ENCODE results near the gene UNC79.
"Not testable (repeated sequence)": the region's sequence is repeated elsewhere in the genome, so short reads cannot be mapped to it uniquely, and the experiment has no call there.

UNC79 gene

GRCh38 chr14:93430315-93431035 lies at the start of gene UNC79:
UNC79 (plus strand) TSS chr14:93430939; CDS start chr14:93431030, 91 bp downstream.
- no peak for DNase-seq

DNA sequence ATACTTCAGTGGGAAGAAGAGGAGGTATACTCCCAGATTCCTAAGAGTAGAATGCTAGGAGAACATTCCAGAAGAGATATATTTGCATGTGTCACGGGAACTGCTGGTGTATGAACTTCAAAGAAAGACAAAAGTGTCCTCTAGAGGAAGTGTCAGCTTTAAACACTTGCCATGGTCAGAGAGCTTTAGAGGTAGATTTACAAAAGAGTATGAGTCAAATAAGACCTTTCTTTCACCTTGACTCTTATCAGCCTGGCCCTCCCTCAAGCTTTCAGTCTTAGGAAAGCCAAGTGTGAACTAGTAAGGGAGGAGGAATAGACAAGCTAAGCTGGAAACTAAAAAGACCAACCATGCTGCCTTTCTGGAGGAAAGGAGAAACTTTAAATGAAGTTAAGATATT lies 49.1 kb upstream of the UNC79 start:
- no peak for DNase-seq

DNA sequence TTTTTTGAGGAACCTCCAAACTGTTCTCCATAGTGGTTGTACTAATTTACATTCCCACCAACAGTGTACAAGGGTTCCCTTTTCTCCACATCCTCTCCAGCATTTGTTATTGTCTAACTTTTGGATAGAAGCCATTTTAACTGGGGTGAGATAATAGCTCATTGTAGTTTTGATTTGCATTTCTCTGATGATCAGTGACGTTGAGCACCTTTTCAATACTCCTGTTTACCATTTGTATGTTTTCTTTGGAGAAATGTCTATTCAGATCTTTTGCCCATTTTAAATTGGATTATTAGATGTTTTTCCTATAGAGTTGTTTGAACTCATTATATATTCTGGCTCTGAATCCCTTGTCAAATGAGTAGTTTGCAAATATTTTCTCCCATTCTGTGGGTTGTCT lies 46.5 kb upstream of the UNC79 start:
- DNase-seq = not testable (repeated sequence)

- DNase-seq = no peak
Measured at GRCh38 chr14:93395231-93395630, 35.5 kb upstream of the UNC79 start.

- DNase-seq = no peak
Measured at GRCh38 chr14:93396456-93396855, 34.3 kb upstream of the UNC79 start.

GRCh38 chr14:93398491-93398890 lies 32.2 kb upstream of the UNC79 start:
- no peak for DNase-seq

GRCh38 chr14:93402951-93403350 lies 27.8 kb upstream of the UNC79 start:
- DNase-seq = no peak

- no peak for DNase-seq
Measured at GRCh38 chr14:93410021-93410420, 20.7 kb upstream of the UNC79 start.

DNA sequence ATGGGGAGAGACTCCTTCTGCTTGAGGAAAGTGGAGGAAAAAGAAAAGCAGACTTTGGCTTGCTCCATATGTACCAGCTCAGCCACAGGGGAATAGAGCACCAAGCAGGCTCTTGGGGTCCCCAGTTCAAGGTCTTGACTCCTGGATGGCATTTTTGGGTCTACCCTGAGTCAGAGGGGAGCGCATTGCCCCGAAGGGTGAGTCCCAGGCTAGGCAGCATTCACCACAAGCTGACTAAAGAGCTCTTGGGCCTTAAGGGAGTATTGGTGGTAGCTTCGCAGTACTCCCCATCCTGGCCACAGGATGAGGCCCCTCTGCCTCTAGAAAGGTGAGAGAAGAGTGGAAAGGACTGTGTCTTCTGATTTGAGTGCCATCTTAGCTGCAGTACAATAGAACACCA lies 19.8 kb upstream of the UNC79 start:
- DNase-seq = no peak

- not testable (repeated sequence) for DNase-seq
Measured at GRCh38 chr14:93425136-93425535, 5.6 kb upstream of the UNC79 start.

DNA sequence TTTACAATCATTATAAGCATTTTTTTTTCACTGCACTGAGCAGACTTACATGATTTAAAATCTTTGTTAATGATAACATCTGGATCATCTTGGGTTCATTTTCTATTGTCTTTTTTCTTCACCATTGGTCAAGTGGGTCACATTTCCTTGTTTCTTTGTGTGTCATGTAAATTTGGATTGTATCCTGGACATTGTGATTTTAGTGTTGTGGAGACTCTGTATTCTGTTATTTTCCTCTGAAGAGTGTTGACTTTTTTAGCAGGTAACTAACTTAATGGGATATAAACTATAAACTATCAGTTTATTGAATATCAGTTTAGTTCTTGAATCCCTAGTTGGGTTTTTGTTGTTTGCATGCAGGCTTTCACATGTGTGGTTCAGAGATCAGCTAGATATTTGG lies 4.0 kb upstream of the UNC79 start:
- no peak for DNase-seq

- DNase-seq = no peak
Measured at GRCh38 chr14:93431036-93431670, 414 bp downstream of the UNC79 start.

GRCh38 chr14:93454224-93454623 lies 23.5 kb downstream of the UNC79 start:
- DNase-seq = no peak

- DNase-seq = no peak
Measured at GRCh38 chr14:93456356-93456755, 25.6 kb downstream of the UNC79 start.

DNA sequence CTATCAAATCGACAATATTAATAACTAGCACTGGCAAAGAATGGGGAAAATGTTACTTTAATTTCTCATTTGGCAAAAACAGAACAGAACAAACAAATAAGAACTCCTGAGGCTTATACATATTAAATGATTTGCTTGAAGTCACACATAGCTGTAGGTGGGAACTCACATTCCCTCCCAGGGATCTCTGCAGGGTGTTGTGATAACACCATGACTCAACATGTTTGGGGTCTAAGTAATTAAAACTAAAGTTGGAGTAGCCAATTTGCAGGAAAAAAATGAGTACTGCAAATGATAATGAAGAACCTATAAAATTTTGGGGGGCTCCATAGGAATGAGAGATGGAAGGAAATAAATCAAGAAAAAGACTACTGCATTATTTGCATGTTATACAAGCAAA lies 27.5 kb downstream of the UNC79 start:
- DNase-seq = no peak

DNA sequence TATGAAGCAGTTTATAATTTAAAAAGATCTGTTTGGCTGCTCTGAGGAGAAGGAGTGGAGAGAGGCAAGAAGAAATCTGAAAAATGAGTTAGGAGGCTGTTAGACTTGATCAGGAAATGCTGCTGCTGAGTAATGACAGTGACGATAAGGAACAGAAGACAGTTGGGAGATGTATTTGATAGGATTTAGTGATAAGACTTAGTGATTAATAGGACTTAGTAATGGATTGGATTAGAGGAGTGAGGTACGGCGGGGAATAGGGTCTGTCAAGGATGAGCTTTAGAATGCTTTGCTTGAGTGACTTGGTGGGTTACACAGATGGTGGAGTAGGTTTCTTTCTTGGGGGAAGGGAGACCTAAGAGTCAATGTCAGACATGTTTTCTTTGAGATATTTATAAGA lies 31.7 kb downstream of the UNC79 start:
- no peak for DNase-seq

- no peak for DNase-seq
Measured at GRCh38 chr14:93464271-93464670, 33.5 kb downstream of the UNC79 start.

DNA sequence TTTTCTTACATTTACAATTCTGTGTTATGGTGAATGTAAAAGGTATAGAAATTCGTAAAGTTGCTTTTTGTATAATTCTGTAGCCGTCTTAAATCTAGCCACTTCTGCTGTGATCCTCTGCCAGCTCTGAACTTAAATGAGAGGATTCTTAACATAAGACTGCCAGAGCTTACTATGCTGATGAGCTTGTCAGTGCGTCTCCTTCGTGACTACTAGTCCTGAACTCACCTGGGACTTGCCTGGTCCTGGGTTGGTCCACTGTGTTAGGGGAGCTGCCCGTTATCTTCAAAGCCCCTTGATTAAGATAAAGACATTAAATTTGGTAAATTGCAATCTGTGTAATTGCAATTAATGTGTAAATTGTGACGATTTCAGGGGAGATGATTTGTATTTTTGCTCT lies 44.7 kb downstream of the UNC79 start:
- DNase-seq = no peak

DNA sequence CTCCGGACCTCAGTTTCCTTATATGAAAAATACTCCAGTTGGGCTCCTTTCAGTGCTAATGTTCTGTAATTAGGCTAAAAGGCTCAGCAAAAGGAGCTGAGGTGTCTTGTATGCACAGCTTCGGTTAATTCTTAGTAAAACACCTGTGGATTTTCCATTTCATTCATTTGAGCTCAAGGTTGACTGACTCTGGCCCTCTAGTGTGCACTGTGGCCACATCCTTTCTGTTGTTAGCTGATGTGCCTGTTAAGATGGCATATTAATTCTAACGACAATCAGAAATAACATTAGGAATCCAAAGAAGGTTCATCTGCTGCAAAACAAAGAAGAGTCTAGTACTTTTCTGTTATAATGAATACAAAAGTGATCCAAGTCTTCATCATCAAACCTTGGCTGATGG lies 45.6 kb downstream of the UNC79 start:
- DNase-seq = no peak

GRCh38 chr14:93479074-93479473 lies 48.3 kb downstream of the UNC79 start:
- not testable (repeated sequence) for DNase-seq

GRCh38 chr14:93480867-93481266 lies 50.1 kb downstream of the UNC79 start:
- DNase-seq = no peak

DNA sequence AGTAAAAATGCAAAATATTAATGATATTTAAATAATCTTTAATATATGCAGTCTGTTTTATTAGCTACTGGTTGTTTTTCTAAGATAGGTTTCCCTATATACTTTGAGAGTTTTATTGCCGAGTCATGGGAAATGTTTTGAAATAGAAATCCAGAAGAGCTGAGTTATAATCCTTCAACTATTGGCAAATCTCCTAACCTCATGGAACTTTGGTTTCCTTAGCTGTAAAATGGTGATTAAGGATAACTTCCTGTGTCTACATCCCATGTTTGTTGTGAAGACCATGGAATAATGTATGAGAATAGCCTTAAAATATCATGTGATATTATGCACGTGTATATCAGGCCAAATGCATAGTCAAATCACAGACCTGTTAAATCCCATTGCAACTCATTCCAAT lies 51.0 kb downstream of the UNC79 start:
- no peak for DNase-seq

- no peak for DNase-seq
Measured at GRCh38 chr14:93490001-93490400, 59.3 kb downstream of the UNC79 start.

DNA sequence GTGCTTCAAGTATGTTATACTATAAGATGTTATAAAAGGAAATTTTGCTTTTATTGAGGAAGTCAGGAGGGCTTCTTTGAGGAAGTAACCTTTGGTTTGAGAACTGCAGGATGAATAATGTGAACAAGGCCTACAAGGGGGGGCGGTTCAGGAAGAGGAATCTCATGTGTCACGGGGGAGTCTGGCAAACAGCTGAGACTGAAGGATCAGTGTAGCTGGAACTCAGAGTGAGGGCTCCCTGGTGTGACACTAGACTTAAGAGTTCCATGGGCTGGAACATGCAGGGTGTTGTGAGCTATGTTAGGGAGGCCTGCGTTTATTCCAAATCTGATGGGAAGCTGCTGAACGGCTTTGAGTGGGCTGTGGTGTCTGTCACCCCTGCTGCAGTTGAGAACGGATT lies 62.3 kb downstream of the UNC79 start:
- no peak for DNase-seq

DNA sequence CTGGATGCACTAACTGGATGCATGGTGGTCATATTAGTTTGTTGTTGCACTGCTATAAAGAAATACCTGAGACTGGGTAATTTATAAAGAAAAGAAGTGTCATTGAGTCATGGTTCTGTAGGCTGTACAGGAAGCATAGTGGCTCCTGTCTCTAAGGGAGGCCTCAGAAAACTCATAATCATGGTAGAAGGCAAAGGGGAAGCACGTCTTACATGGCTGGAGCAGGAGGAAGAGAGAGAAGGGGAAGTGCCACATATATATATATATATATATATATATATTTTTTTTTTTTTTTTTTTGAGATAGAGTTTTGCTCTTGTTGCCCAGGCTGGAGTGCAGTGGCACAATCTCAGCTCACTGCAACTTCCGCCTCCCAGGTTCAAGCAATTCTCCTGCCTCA lies 62.9 kb downstream of the UNC79 start:
- DNase-seq = not testable (repeated sequence)
